ENCODE results near the gene SLC25A33.
A peak's percentile ranks its signal among the peaks of the same experiment; 100 is the strongest.

SLC25A33 gene

GRCh38 chr1:9593147-9593491 lies 53.9 kb downstream of the SLC25A33 start:
- FAIRE-seq, result no peak

GRCh38 chr1:9593492-9594465 lies 54.5 kb downstream of the SLC25A33 start:
- TF ChIP-seq CTCF (IDR thresholded peaks at IDR 0.05; ENCODE audit: insufficient read depth, missing control alignments), result no peak
- peak; percentile 68 for DNase-seq (ENCODE audit: insufficient read length, low spot score)
- FAIRE-seq, result no peak

More at GRCh38 chr1:9593147-9593491, 53.9 kb downstream of the SLC25A33 start:
- no peak for DNase-seq (ENCODE audit: insufficient read length, low spot score)
- TF ChIP-seq CTCF (IDR thresholded peaks at IDR 0.05; ENCODE audit: insufficient read depth, missing control alignments), result no peak

- DNase-seq (ENCODE audit: insufficient read length, low spot score), result no peak
- no peak for FAIRE-seq
- TF ChIP-seq CTCF (IDR thresholded peaks at IDR 0.05; ENCODE audit: insufficient read depth, missing control alignments), result no peak
Measured at GRCh38 chr1:9594471-9595155, 55.3 kb downstream of the SLC25A33 start.

GRCh38 chr1:9595156-9595967 lies 56.1 kb downstream of the SLC25A33 start:
- DNase-seq (ENCODE audit: insufficient read length, low spot score), result no peak
- no peak for FAIRE-seq

GRCh38 chr1:9595968-9596340 lies 56.7 kb downstream of the SLC25A33 start:
- DNase-seq (ENCODE audit: insufficient read length, low spot score) (no peak), FAIRE-seq (no peak)
- TF ChIP-seq CTCF (IDR thresholded peaks at IDR 0.05; ENCODE audit: insufficient read depth, missing control alignments), result no peak

More at GRCh38 chr1:9595156-9595967, 56.1 kb downstream of the SLC25A33 start:
- no peak for TF ChIP-seq CTCF (IDR thresholded peaks at IDR 0.05; ENCODE audit: insufficient read depth, missing control alignments)

- no peak for FAIRE-seq
- no peak for TF ChIP-seq CTCF (IDR thresholded peaks at IDR 0.05; ENCODE audit: insufficient read depth, missing control alignments)
- no peak for DNase-seq (ENCODE audit: insufficient read length, low spot score)
Measured at GRCh38 chr1:9596415-9597123, 57.3 kb downstream of the SLC25A33 start.

All from D721Med (cell line).